HEK293 (cell line): ENCODE data around the gene TACR2.

Source experiments
- FEZF1 ChIP-seq: fragments of 450-650 bp; formaldehyde crosslinking; IDR thresholded peaks from 2 replicates; pipeline ENCODE4 v1.5.1; 2016; ENCODE audit warnings: missing biosample characterization, missing genetic modification characterization
- GLI2 ChIP-seq: fragments of 450-650 bp; formaldehyde crosslinking; IDR thresholded peaks from 2 replicates; pipeline ENCODE4; 2017; ENCODE audit warnings: missing biosample characterization, missing genetic modification characterization, low read depth, borderline replicate concordance
- HOXD13 ChIP-seq: sonication (generic); formaldehyde crosslinking; IDR thresholded peaks from 2 replicates; pipeline ENCODE4 v1.8.0; 2022; ENCODE audit warnings: missing genetic modification reagents, borderline replicate concordance
- INSM2 ChIP-seq: fragments of 450-650 bp; formaldehyde crosslinking; IDR thresholded peaks from 2 replicates; pipeline ENCODE4 v1.5.1; 2016; ENCODE audit warnings: missing biosample characterization, missing genetic modification characterization
- MYNN ChIP-seq: fragments of 450-650 bp; formaldehyde crosslinking; IDR thresholded peaks from 2 replicates; pipeline ENCODE4 v1.5.1; 2016; ENCODE audit warnings: missing biosample characterization, missing genetic modification characterization, borderline replicate concordance
- OSR2 ChIP-seq: fragments of 450-650 bp; formaldehyde crosslinking; IDR thresholded peaks from 2 replicates; pipeline ENCODE4 v1.5.1; 2016; ENCODE audit warnings: missing biosample characterization, missing genetic modification characterization
- OVOL3 ChIP-seq: fragments of 450-650 bp; formaldehyde crosslinking; IDR thresholded peaks from 2 replicates; pipeline ENCODE4 v1.5.1; 2016; ENCODE audit warnings: missing biosample characterization, missing genetic modification characterization
- SCRT1 ChIP-seq: fragments of 450-650 bp; formaldehyde crosslinking; IDR thresholded peaks from 2 replicates; pipeline ENCODE4 v1.5.1; 2016; ENCODE audit warnings: missing biosample characterization, missing genetic modification characterization, borderline replicate concordance
- ZBTB21 ChIP-seq: fragments of 450-650 bp; formaldehyde crosslinking; IDR thresholded peaks from 2 replicates; pipeline ENCODE4 v1.5.1; 2017; ENCODE audit warnings: missing biosample characterization, missing genetic modification characterization
- ZBTB7A ChIP-seq: fragments of 450-650 bp; formaldehyde crosslinking; IDR thresholded peaks from 2 replicates; pipeline ENCODE4 v1.5.1; 2016; ENCODE audit warnings: low read depth, missing biosample characterization, missing genetic modification characterization
- ZBTB8A ChIP-seq: fragments of 450-650 bp; formaldehyde crosslinking; IDR thresholded peaks from 2 replicates; pipeline ENCODE4 v1.5.1; 2016; ENCODE audit warnings: missing biosample characterization, missing genetic modification characterization
- ZFP69B ChIP-seq: fragments of 450-650 bp; formaldehyde crosslinking; IDR thresholded peaks from 2 replicates; pipeline ENCODE4 v1.5.1; 2016; ENCODE audit warnings: missing biosample characterization, missing genetic modification characterization
- ZNF140 ChIP-seq: fragments of 450-650 bp; formaldehyde crosslinking; IDR thresholded peaks from 2 replicates; pipeline ENCODE4 v1.5.1; 2016; ENCODE audit warnings: missing biosample characterization, missing genetic modification characterization
- ZNF155 ChIP-seq: fragments of 450-650 bp; formaldehyde crosslinking; IDR thresholded peaks from 2 replicates; pipeline ENCODE4 v1.5.1; 2016; ENCODE audit warnings: missing biosample characterization, missing genetic modification characterization
- ZNF19 ChIP-seq: fragments of 450-650 bp; formaldehyde crosslinking; IDR thresholded peaks from 2 replicates; pipeline ENCODE4; 2016; ENCODE audit warnings: missing biosample characterization, missing genetic modification characterization, low read depth
- ZNF248 ChIP-seq: fragments of 450-650 bp; formaldehyde crosslinking; IDR thresholded peaks from 2 replicates; pipeline ENCODE4 v1.5.1; 2017; ENCODE audit warnings: missing biosample characterization, missing genetic modification characterization
- ZNF274 ChIP-seq, 2 experiments: fragments of 200-500 bp in 1 of 2; fragments of 450-650 bp in 1 of 2; sonication (Bioruptor generic) in 1 of 2; formaldehyde crosslinking in 1 of 2; IDR thresholded peaks; 2 replicates each; pipeline versions ENCODE4 v1.5.1 to v1.6.1; 2014 to 2016; ENCODE audit warnings: borderline replicate concordance in 1 of 2, inconsistent platforms in 1 of 2, low read length in 1 of 2, missing biosample characterization in 1 of 2, missing genetic modification characterization in 1 of 2
- ZNF335 ChIP-seq: fragments of 450-650 bp; formaldehyde crosslinking; conservative IDR thresholded peaks from 2 replicates; pipeline ENCODE4 v1.5.1; 2016; ENCODE audit warnings: missing biosample characterization, missing genetic modification characterization
- ZNF391 ChIP-seq: fragments of 450-650 bp; formaldehyde crosslinking; IDR thresholded peaks from 2 replicates; pipeline ENCODE4 v1.5.1; 2016; ENCODE audit warnings: low read depth, missing biosample characterization, missing genetic modification characterization, borderline replicate concordance
- ZNF449 ChIP-seq: fragments of 450-650 bp; formaldehyde crosslinking; IDR thresholded peaks from 2 replicates; pipeline ENCODE4 v1.5.1; 2017; ENCODE audit warnings: missing biosample characterization, mild to moderate bottlenecking, missing genetic modification characterization, moderate library complexity
- ZNF48 ChIP-seq: fragments of 450-650 bp; formaldehyde crosslinking; IDR thresholded peaks from 2 replicates; pipeline ENCODE4 v1.5.1; 2016; ENCODE audit warnings: missing biosample characterization, missing genetic modification characterization
- ZNF555 ChIP-seq: fragments of 450-650 bp; formaldehyde crosslinking; conservative IDR thresholded peaks from 2 replicates; pipeline ENCODE4 v1.5.1; 2017; ENCODE audit warnings: missing biosample characterization, mild to moderate bottlenecking, missing genetic modification characterization, inconsistent platforms
- ZNF580 ChIP-seq: fragments of 450-650 bp; formaldehyde crosslinking; IDR thresholded peaks from 2 replicates; pipeline ENCODE4 v1.5.1; 2016; ENCODE audit warnings: missing biosample characterization, missing genetic modification characterization
- ZNF585B ChIP-seq: fragments of 450-650 bp; formaldehyde crosslinking; IDR thresholded peaks from 2 replicates; pipeline ENCODE4 v1.5.1; 2016; ENCODE audit warnings: missing biosample characterization, missing genetic modification characterization
- ZNF629 ChIP-seq: fragments of 450-650 bp; formaldehyde crosslinking; IDR thresholded peaks from 2 replicates; pipeline ENCODE4 v1.5.1; 2017; ENCODE audit warnings: missing biosample characterization, missing genetic modification characterization
- ZNF792 ChIP-seq: fragments of 450-650 bp; formaldehyde crosslinking; IDR thresholded peaks from 2 replicates; pipeline ENCODE4 v1.5.1; 2016; ENCODE audit warnings: missing biosample characterization, missing genetic modification characterization
- ZSCAN18 ChIP-seq: fragments of 450-650 bp; formaldehyde crosslinking; IDR thresholded peaks from 2 replicates; pipeline ENCODE4 v1.5.1; 2016; ENCODE audit warnings: missing biosample characterization, missing genetic modification characterization
- ZSCAN30 ChIP-seq: fragments of 450-650 bp; IDR thresholded peaks from 2 replicates; pipeline ENCODE4 v1.5.1; 2018; ENCODE audit warnings: missing biosample characterization, mild to moderate bottlenecking, missing genetic modification characterization, moderate library complexity
- TF ChIP-seq, protein P1 (sequence below): fragments of 450-650 bp; formaldehyde crosslinking; IDR thresholded peaks from 2 replicates; pipeline ENCODE4 v1.5.1; 2016; ENCODE audit warnings: missing biosample characterization, missing genetic modification characterization
- TF ChIP-seq, protein P2 (sequence below): fragments of 450-650 bp; formaldehyde crosslinking; IDR thresholded peaks from 2 replicates; pipeline ENCODE4 v1.5.1; 2016; ENCODE audit warnings: missing biosample characterization, missing genetic modification characterization

Gene TACR2

DNA sequence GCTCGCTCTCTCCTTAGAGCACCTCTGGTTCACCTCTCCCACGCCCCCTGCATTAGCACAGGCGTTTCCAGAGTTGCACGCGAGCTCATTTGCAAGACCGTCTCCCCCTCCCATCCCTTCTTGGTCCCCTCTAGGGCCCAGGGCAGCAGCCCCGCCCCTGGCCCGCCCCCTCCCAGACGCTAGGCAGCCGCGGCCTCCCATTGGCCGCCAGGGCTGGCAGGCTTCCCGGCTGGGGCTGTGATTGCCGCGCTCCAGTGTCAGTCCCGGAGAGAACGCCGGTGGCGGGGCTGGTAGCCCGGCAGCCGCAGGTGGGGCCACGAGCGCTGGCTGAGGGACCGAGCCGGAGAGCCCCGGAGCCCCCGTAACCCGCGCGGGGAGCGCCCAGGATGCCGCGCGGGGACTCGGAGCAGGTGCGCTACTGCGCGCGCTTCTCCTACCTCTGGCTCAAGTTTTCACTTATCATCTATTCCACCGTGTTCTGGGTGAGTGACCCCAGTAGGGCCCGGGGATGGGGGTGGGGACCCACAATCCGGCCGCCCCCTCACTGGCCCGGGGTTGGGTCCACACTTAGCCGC, 34.6 kb upstream of the TACR2 start, which contains the start of gene TSPAN15 (continued):
- TF ChIP-seq, protein P1, sequence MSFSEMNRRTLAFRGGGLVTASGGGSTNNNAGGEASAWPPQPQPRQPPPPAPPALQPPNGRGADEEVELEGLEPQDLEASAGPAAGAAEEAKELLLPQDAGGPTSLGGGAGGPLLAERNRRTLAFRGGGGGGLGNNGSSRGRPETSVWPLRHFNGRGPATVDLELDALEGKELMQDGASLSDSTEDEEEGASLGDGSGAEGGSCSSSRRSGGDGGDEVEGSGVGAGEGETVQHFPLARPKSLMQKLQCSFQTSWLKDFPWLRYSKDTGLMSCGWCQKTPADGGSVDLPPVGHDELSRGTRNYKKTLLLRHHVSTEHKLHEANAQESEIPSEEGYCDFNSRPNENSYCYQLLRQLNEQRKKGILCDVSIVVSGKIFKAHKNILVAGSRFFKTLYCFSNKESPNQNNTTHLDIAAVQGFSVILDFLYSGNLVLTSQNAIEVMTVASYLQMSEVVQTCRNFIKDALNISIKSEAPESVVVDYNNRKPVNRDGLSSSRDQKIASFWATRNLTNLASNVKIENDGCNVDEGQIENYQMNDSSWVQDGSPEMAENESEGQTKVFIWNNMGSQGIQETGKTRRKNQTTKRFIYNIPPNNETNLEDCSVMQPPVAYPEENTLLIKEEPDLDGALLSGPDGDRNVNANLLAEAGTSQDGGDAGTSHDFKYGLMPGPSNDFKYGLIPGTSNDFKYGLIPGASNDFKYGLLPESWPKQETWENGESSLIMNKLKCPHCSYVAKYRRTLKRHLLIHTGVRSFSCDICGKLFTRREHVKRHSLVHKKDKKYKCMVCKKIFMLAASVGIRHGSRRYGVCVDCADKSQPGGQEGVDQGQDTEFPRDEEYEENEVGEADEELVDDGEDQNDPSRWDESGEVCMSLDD, result peak; percentile 56; the same call in 1 of the 2 replicates
- TF ChIP-seq ZNF19 (tag by site-specific recombination) (no peak), ZNF140 (tag by site-specific recombination) (no peak), ZNF629 (tag by site-specific recombination) (no peak), SCRT1 (tag by site-specific recombination) (0 out of 2 replicates have a peak, but pooled peaks have one; percentile 23), OVOL3 (no peak), ZNF449 (tag by site-specific recombination) (no peak), ZNF248 (tag by site-specific recombination) (no peak), ZNF155 (tag by site-specific recombination) (no peak), MYNN (tag by site-specific recombination) (no peak), ZBTB8A (tag by site-specific recombination) (peak; percentile 65; the same call in 1 of the 2 replicates), ZNF274 (IDR thresholded peaks at IDR 0.05; ENCODE audit: low read length) (no peak), ZNF274 (tag by site-specific recombination; IDR thresholded peaks at IDR 0.05; ENCODE audit: borderline replicate concordance) (no peak), ZBTB7A (tag by site-specific recombination) (no peak), ZNF48 (tag by site-specific recombination) (no peak), ZNF391 (tag by site-specific recombination) (no peak), ZNF555 (no peak), ZFP69B (tag by site-specific recombination) (peak; percentile 95), OSR2 (tag by site-specific recombination) (peak; percentile 31; the same call in 1 of the 2 replicates), ZNF335 (peak; percentile 48; the same call in 1 of the 2 replicates), ZSCAN18 (tag by site-specific recombination) (no peak), GLI2 (tag by site-specific recombination) (no peak), INSM2 (tag by site-specific recombination) (no peak), ZBTB21 (tag by site-specific recombination) (no peak), ZSCAN30 (peak; percentile 34), ZNF792 (no peak), HOXD13 (CRISPR knock-in tag) (no peak), ZNF580 (tag by site-specific recombination) (no peak; the same call in 1 of the 2 replicates), ZNF585B (no peak), FEZF1 (tag by site-specific recombination) (no peak)
- TF ChIP-seq, protein P2, sequence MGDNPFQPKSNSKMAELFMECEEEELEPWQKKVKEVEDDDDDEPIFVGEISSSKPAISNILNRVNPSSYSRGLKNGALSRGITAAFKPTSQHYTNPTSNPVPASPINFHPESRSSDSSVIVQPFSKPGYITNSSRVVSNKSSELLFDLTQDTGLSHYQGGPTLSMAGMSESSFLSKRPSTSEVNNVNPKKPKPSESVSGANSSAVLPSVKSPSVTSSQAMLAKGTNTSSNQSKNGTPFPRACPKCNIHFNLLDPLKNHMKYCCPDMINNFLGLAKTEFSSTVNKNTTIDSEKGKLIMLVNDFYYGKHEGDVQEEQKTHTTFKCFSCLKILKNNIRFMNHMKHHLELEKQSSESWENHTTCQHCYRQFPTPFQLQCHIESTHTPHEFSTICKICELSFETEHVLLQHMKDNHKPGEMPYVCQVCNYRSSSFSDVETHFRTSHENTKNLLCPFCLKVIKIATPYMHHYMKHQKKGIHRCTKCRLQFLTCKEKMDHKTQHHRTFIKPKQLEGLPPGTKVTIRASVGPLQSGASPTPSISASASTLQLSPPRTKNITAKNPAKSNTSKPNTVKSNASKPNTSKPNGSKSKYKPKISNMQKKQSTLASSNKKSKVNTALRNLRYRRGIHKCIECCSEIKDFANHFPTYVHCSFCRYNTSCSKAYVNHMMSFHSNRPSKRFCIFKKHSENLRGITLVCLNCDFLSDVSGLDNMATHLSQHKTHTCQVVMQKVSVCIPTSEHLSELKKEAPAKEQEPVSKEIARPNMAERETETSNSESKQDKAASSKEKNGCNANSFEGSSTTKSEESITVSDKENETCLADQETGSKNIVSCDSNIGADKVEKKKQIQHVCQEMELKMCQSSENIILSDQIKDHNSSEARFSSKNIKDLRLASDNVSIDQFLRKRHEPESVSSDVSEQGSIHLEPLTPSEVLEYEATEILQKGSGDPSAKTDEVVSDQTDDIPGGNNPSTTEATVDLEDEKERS (tag by site-specific recombination), result no peak
